Vagina (tissue), 2 donors: ENCODE results near the gene TSPAN14.

Experiments
- CTCF ChIP-seq, 3 experiments: fragments of 450-650 bp in 2 of 3; fragments of 200-600 bp in 1 of 3; sonication (generic) in 1 of 3; IDR thresholded peaks; one replicate each; pipeline ENCODE4 v1.5.1; 2017 to 2019; ENCODE audit warnings: antibody characterized with exemption in 3 of 3, mild to moderate bottlenecking in 2 of 3, moderate library complexity in 2 of 3
- POLR2A ChIP-seq, 2 donors: fragments of 450-650 bp; IDR thresholded peaks; one replicate each; pipeline ENCODE4 v1.6.1; 2017; ENCODE audit warnings: antibody characterized with exemption in 2 of 2, mild to moderate bottlenecking in 2 of 2, moderate library complexity in 2 of 2

- TF ChIP-seq CTCF (IDR thresholded peaks at IDR 0.05) (no peak), POLR2A (IDR thresholded peaks at IDR 0.05) (no peak)
Measured at GRCh38 chr10:80459047-80459865, 5.1 kb downstream of the TSPAN14 start.
